IMR-90 (cell line): ENCODE measurements around the gene IGLON5. TPM values are rescaled to one million over a fixed set of nuclear protein-coding genes. Genes with fewer than 3 reads are reported as not detected.

ENCODE experiments used
- ATAC-seq: fragments of 200-7000 bp; cut with Tn5 transposase; 2 replicates; pipeline ENCODE4 v1.9.1; 2020; ENCODE audit warnings: low read depth, mild to moderate bottlenecking, moderate library complexity
- BruUV-seq: library from RNA; stranded (reverse); fragments of 400-500 nt; replicated peaks from 2 replicates; lab custom pipeline; 2021; lab: Mats Ljungman, UMichigan
- CTCF ChIA-PET: fragments of 300-600 bp; formaldehyde crosslinking; extraction: SDS; loops from one replicate; lab custom pipeline; 2021; ENCODE audit warnings: antibody characterized with exemption; lab: Yijun Ruan, JAX
- POLR2A ChIA-PET: fragments of 300-600 bp; sonication (Branson Sonifier 250); formaldehyde crosslinking; loops from one replicate; lab custom pipeline; 2022; ENCODE audit warnings: antibody characterized with exemption; ENCODE audit not compliant: unreplicated experiment; lab: Charles Lee
- DNase-seq: peaks from one replicate; pipeline ENCODE4 v3.0.0; 2013
- H2AFZ ChIP-seq: replicated peaks from 2 replicates; pipeline ENCODE3; 2013; ENCODE audit warnings: low read length, mild to moderate bottlenecking; ENCODE audit not compliant: poor library complexity
- H2AK5ac ChIP-seq: 2 replicates; pipeline ENCODE4 v1.6.1; 2013; ENCODE audit warnings: low read depth, low read length, inconsistent platforms
- H2AK9ac ChIP-seq: replicated peaks from 2 replicates; pipeline ENCODE3; 2013; ENCODE audit warnings: mild to moderate bottlenecking, low read depth, low read length, moderate library complexity; ENCODE audit not compliant: poor library complexity
- H2BK120ac ChIP-seq: 2 replicates; pipeline ENCODE4 v1.6.1; 2013; ENCODE audit warnings: low read depth, low read length, inconsistent platforms
- H2BK15ac ChIP-seq: 3 replicates; pipeline ENCODE4 v1.6.1; 2013; ENCODE audit warnings: low read depth, low read length, inconsistent platforms
- H2BK20ac ChIP-seq: 2 replicates; pipeline ENCODE4 v1.6.1; 2013; ENCODE audit warnings: low read depth, mild to moderate bottlenecking, inconsistent platforms, low read length, moderate library complexity
- H2BK5ac ChIP-seq: 2 replicates; pipeline ENCODE4 v1.6.1; 2013; ENCODE audit warnings: mild to moderate bottlenecking, low read depth, low read length, inconsistent platforms; ENCODE audit not compliant: poor library complexity, severe bottlenecking
- H3K14ac ChIP-seq: replicated peaks from 2 replicates; pipeline ENCODE4 v1.6.1; 2013; ENCODE audit warnings: low read depth, low read length, inconsistent platforms
- H3K18ac ChIP-seq: 2 replicates; pipeline ENCODE4 v1.6.1; 2013; ENCODE audit warnings: low read depth, low read length, control low read depth
- H3K23ac ChIP-seq: 2 replicates; pipeline ENCODE4 v1.6.1; 2013; ENCODE audit warnings: low read depth, low read length, inconsistent platforms
- H3K27ac ChIP-seq: 2 replicates; pipeline ENCODE4 v1.5.1; 2013; ENCODE audit warnings: mild to moderate bottlenecking, control low read depth, low read length; ENCODE audit not compliant: insufficient read depth
- H3K27me3 ChIP-seq: 2 replicates; pipeline ENCODE4 v1.6.1; 2013; ENCODE audit warnings: low read length; ENCODE audit not compliant: control insufficient read depth, insufficient read depth
- H3K36me3 ChIP-seq: 2 replicates; pipeline ENCODE4 v1.6.1; 2013; ENCODE audit warnings: low read length, mixed read lengths; ENCODE audit not compliant: control insufficient read depth, insufficient read depth
- H3K4ac ChIP-seq: 2 replicates; pipeline ENCODE4 v1.6.1; 2013; ENCODE audit warnings: low read depth, low read length, inconsistent platforms
- H3K4me1 ChIP-seq: 2 replicates; pipeline ENCODE4 v1.6.1; 2013; ENCODE audit warnings: low read length, mixed read lengths; ENCODE audit not compliant: control insufficient read depth, insufficient read depth
- H3K4me2 ChIP-seq: 2 replicates; pipeline ENCODE4 v1.6.1; 2013; ENCODE audit warnings: low read depth, mild to moderate bottlenecking, control low read depth, low read length, moderate library complexity
- H3K4me3 ChIP-seq: 2 replicates; pipeline ENCODE4 v1.5.1; 2013; ENCODE audit warnings: low read depth, mild to moderate bottlenecking, control low read depth, low read length, moderate library complexity; ENCODE audit not compliant: insufficient read depth
- H3K56ac ChIP-seq: 2 replicates; pipeline ENCODE4 v1.6.1; 2013; ENCODE audit warnings: low read length, inconsistent platforms; ENCODE audit not compliant: insufficient read depth; ENCODE audit errors: extremely low read depth
- H3K79me1 ChIP-seq, 2 experiments: 2 replicates each; pipeline ENCODE4 v1.6.1; 2013; ENCODE audit warnings: low read length in 2 of 2, inconsistent platforms in 1 of 2, low read depth in 1 of 2
- H3K9ac ChIP-seq: 2 replicates; pipeline ENCODE4 v1.6.1; 2013; ENCODE audit warnings: low read depth, low read length, control low read depth
- H3K9me1 ChIP-seq: 2 replicates; pipeline ENCODE4 v1.6.1; 2013; ENCODE audit warnings: low read length, inconsistent platforms; ENCODE audit not compliant: insufficient read depth
- H3K9me3 ChIP-seq: 2 replicates; pipeline ENCODE4 v1.6.1; 2013; ENCODE audit warnings: low read length; ENCODE audit not compliant: control insufficient read depth, insufficient read depth
- H4K20me1 ChIP-seq: 2 replicates; pipeline ENCODE4 v1.6.1; 2013; ENCODE audit warnings: low read length, inconsistent platforms; ENCODE audit not compliant: insufficient read depth
- H4K5ac ChIP-seq: 2 replicates; pipeline ENCODE4 v1.6.1; 2013; ENCODE audit warnings: mild to moderate bottlenecking, low read depth, low read length, control low read depth
- H4K8ac ChIP-seq, 2 experiments: 2 replicates each; pipeline ENCODE4 v1.6.1; 2013; ENCODE audit warnings: low read depth in 2 of 2, low read length in 2 of 2, control low read depth in 1 of 2, inconsistent platforms in 1 of 2
- H4K91ac ChIP-seq: 2 replicates; pipeline ENCODE4 v1.6.1; 2013; ENCODE audit warnings: low read depth, low read length, inconsistent platforms; ENCODE audit not compliant: insufficient read depth
- MXI1 ChIP-seq: IDR thresholded peaks from 2 replicates; pipeline ENCODE4 v1.6.1; 2012; ENCODE audit warnings: low read depth, mild to moderate bottlenecking, low read length, moderate library complexity, borderline replicate concordance
- WGBS, 2 experiments: methylation state at CpG; one replicate each; pipeline versions ENCODE4 v1.1.5 to v1.1.7; 2013; ENCODE audit warnings: missing lambda C conversion rate in 2 of 2; ENCODE audit not compliant: insufficient read length in 1 of 2; ENCODE audit errors: extremely low coverage in 2 of 2; 5-methylcytosine and 5-hydroxymethylcytosine counted together
- dilution Hi-C: fragments of 300-500 bp; cut with HindIII; formaldehyde crosslinking; loops from one replicate; pipeline ENCODE4 v1.14.3; 2018; ENCODE audit warnings: low sequenced_read_pairs; ENCODE audit not compliant: unreplicated experiment
- in situ Hi-C: fragments of 300-500 bp; cut with MboI; formaldehyde crosslinking; loops from 3 replicates; pipeline ENCODE4 v1.14.3; 2019; ENCODE audit warnings: low sequenced_read_pairs, inconsistent platforms, mixed read lengths
- intact Hi-C: fragments of 100-400 bp; cut with micrococcal nuclease; formaldehyde crosslinking; loops from 2 replicates; pipeline ENCODE4 v1.10.0; 2022
- polyA plus RNA-seq, 3 experiments: library from polyadenylated mRNA; depleted of rRNA; stranded (reverse); fragments of >200 nt; gene quantifications; 2 replicates each; pipeline ENCODE4 v1.2.3, GENCODE V29; 2012; ENCODE audit warnings: low replicate concordance in 1 of 3
- total RNA-seq: library from RNA; depleted of rRNA; stranded (reverse); fragments of >200 nt; gene quantifications from 2 replicates; pipeline ENCODE4 v1.2.3, GENCODE V29; 2012

The IGLON5 gene
- total and polyA plus RNA-seq, 2 of the 4 experiments (the other 2 are of a cell fraction) = not detected

GRCh38 chr19:51354103-51354741 is 42.8 kb downstream of the IGLON5 start:
- Histone ChIP-seq H2BK15ac (no peak overlapping the region), H4K91ac (no peak overlapping the region), H3K18ac (no peak overlapping the region), H3K4ac (no peak overlapping the region), H2BK120ac (no peak overlapping the region), H3K56ac (no peak overlapping the region), H4K20me1 (no peaks in the 10 kb centered on the region; the same call in 1 of the 2 replicates), H3K4me1 (peaks cover 8% of the 10 kb centered on the region), H3K9me1 (no peaks in the 10 kb centered on the region), H2AFZ (no peak overlapping the region), H3K23ac (no peak overlapping the region), H2AK9ac (no peak overlapping the region), H3K27me3 (no peaks in the 10 kb centered on the region), H4K5ac (no peak overlapping the region), H2BK5ac (no peak overlapping the region), H2BK20ac (no peak overlapping the region; the same call in 1 of the 2 replicates), H3K14ac (no peak overlapping the region), H3K79me1 (peaks cover 5 to 6% of the 10 kb centered on the region in 2 experiments; a peak in 2 of 4 replicates), H3K36me3 (peaks cover 16% of the 10 kb centered on the region), H3K9me3 (no peaks in the 10 kb centered on the region; the same call in 1 of the 2 replicates), H3K4me2 (no peak overlapping the region), H4K8ac (no peak overlapping the region), H3K27ac (no peak overlapping the region), H2AK5ac (no peak overlapping the region), H3K9ac (no peak overlapping the region), H3K4me3 (no peak overlapping the region)
- dilution Hi-C loops (no loop called here), intact Hi-C loops (no loop called here), in situ Hi-C loops (no loop called here)
- POLR2A ChIA-PET = no interaction called here
- DNase-seq = no peak
- no peak for TF ChIP-seq MXI1
- ATAC-seq = no peak
- BruUV-seq = no TSS peak
- CTCF ChIA-PET = no interaction called here
- no CpG with 5 or more reads among the region's 12 CpGs for WGBS, 2 experiments
